Fibroblast of villous mesenchyme (primary cell): ENCODE results near the gene ZSCAN18. TPM values are rescaled to one million over a fixed set of nuclear protein-coding genes. Genes with fewer than 3 reads are reported as not detected.
A peak's percentile ranks its signal among the peaks of the same experiment; 100 is the strongest.

ENCODE experiments used
- DNase-seq: peaks from one replicate; pipeline ENCODE4 v3.0.0-alpha.2; 2010; ENCODE audit warnings: low read depth
- H3K4me3 ChIP-seq: 2 replicates; pipeline ENCODE4 v1.5.1; 2011; ENCODE audit warnings: low read depth, mild to moderate bottlenecking, low read length
- CTCF ChIP-seq: IDR thresholded peaks from 2 replicates; pipeline ENCODE4 v1.5.1; 2012; ENCODE audit warnings: low read depth, mild to moderate bottlenecking, low read length; ENCODE audit not compliant: insufficient read depth
- total RNA-seq: library from RNA; depleted of rRNA; stranded (reverse); fragments of >200 nt; gene quantifications from 2 replicates; pipeline ENCODE4 v1.2.3, GENCODE V29; 2012

Gene ZSCAN18
- total RNA-seq, 1 donor, result 16.0 TPM

GRCh38 chr19:58118979-58119733 lies 21.1 kb upstream of the ZSCAN18 start:
- DNase-seq, result no peak
- TF ChIP-seq CTCF, result no peak
- H3K4me3 ChIP-seq, result no peak overlapping the region

- no peak for DNase-seq
- TF ChIP-seq CTCF, result no peak
- no peak overlapping the region for H3K4me3 ChIP-seq
Measured at GRCh38 chr19:58117841-58118575, 20.0 kb upstream of the ZSCAN18 start.

GRCh38 chr19:58108546-58108817 lies 10.5 kb upstream of the ZSCAN18 start:
- DNase-seq, result no peak
- TF ChIP-seq CTCF, result no peak
- no peak overlapping the region for H3K4me3 ChIP-seq

- DNase-seq, result no peak
- no peak overlapping the region for H3K4me3 ChIP-seq
- TF ChIP-seq CTCF, result no peak
Measured at GRCh38 chr19:58107778-58108545, 9.9 kb upstream of the ZSCAN18 start.

GRCh38 chr19:58098682-58098998 lies 609 bp upstream of the ZSCAN18 start:
- peak overlapping the region; percentile 89 for H3K4me3 ChIP-seq
- TF ChIP-seq CTCF, result no peak
- DNase-seq, result no peak

- no peak for DNase-seq
- peak overlapping the region; percentile 89 for H3K4me3 ChIP-seq
- TF ChIP-seq CTCF, result no peak
Measured at GRCh38 chr19:58097349-58097748, 682 bp downstream of the ZSCAN18 start.
